Kasumi-1 (cell line): ENCODE measurements around the gene SLC15A2.
A peak's percentile ranks its signal among the peaks of the same experiment; 100 is the strongest.
"Not testable (repeated sequence)": the region's sequence is repeated elsewhere in the genome, so short reads cannot be mapped to it uniquely, and the experiment has no call there.

ENCODE experiments used
- DNase-seq, 2 experiments: peaks; one replicate each; lab custom pipeline; 2025; lab: John Stamatoyannopoulos, UW

SLC15A2 gene

GRCh38 chr3:121918779-121919483 lies 24.7 kb downstream of the SLC15A2 start:
- DNase-seq, result no peak

GRCh38 chr3:121924734-121925133 lies 30.5 kb downstream of the SLC15A2 start:
- no peak for DNase-seq

- no peak for DNase-seq
Measured at GRCh38 chr3:121926380-121926779, 32.2 kb downstream of the SLC15A2 start.

- not testable (repeated sequence) for DNase-seq
Measured at GRCh38 chr3:121938141-121938855, 44.1 kb downstream of the SLC15A2 start.

- DNase-seq, result no peak
Measured at GRCh38 chr3:121941592-121941991, 47.4 kb downstream of the SLC15A2 start.

- no peak for DNase-seq
Measured at GRCh38 chr3:121942116-121942786, 48.0 kb downstream of the SLC15A2 start.

- DNase-seq, result no peak
Measured at GRCh38 chr3:121943431-121943830, 49.2 kb downstream of the SLC15A2 start.

- DNase-seq, result no peak
Measured at GRCh38 chr3:121948641-121949040, 54.4 kb downstream of the SLC15A2 start.

GRCh38 chr3:121951291-121951919 lies 57.2 kb downstream of the SLC15A2 start:
- no peak for DNase-seq

- no peak for DNase-seq
Measured at GRCh38 chr3:121956363-121956762, 62.2 kb downstream of the SLC15A2 start.

- DNase-seq, result no peak
Measured at GRCh38 chr3:121957674-121958415, 63.6 kb downstream of the SLC15A2 start.

- peak in 1 of 2 experiments; percentile 10 for DNase-seq
Measured at GRCh38 chr3:121958801-121959200, 64.6 kb downstream of the SLC15A2 start.

GRCh38 chr3:121961283-121961682 lies 67.1 kb downstream of the SLC15A2 start:
- no peak for DNase-seq

- no peak for DNase-seq
Measured at GRCh38 chr3:121962443-121962842, 68.2 kb downstream of the SLC15A2 start.

GRCh38 chr3:121963608-121964007 lies 69.4 kb downstream of the SLC15A2 start:
- DNase-seq, result no peak

GRCh38 chr3:121969631-121970030 lies 75.4 kb downstream of the SLC15A2 start:
- no peak for DNase-seq

GRCh38 chr3:121970047-121970446 lies 75.8 kb downstream of the SLC15A2 start:
- no peak for DNase-seq

GRCh38 chr3:121974601-121975111 lies 80.5 kb downstream of the SLC15A2 start:
- no peak for DNase-seq

GRCh38 chr3:121975702-121976302 lies 81.6 kb downstream of the SLC15A2 start:
- no peak for DNase-seq

- no peak for DNase-seq
Measured at GRCh38 chr3:121976727-121977126, 82.5 kb downstream of the SLC15A2 start.

- no peak for DNase-seq
Measured at GRCh38 chr3:121979246-121979645, 85.0 kb downstream of the SLC15A2 start.
